Measurements from ENCODE around the gene DAPK3. TPM values are rescaled to one million over a fixed set of nuclear protein-coding genes. Genes with fewer than 3 reads are reported as not detected.
"Not testable (repeated sequence)": the region's sequence is repeated elsewhere in the genome, so short reads cannot be mapped to it uniquely, and the experiment has no call there.

The DAPK3 gene
- total RNA-seq, 1 donor from 2014 or later = 180 TPM

DNA sequence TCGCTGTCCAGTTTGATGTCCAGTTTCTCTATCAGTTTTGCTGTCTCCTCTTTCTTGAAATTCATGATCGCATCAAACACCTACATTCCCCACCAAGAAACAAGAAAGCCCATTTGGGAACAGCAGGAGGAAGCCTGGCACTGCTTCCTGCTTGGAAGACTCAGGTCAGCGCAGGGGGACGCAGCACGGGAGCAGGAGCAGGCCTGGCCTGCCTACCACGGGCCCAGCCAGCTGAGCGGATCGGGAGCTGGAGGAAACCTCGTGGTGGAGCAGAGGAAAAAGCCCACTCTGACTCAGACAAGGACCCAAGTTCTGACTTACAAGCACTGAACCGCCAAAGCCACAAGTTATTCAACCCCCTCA lies 10.5 kb upstream of the DAPK3 start:
- no peak for DNase-seq (ENCODE audit: low spot score)
- intact Hi-C loops (cut with DNase I) = no loop called here

DNA sequence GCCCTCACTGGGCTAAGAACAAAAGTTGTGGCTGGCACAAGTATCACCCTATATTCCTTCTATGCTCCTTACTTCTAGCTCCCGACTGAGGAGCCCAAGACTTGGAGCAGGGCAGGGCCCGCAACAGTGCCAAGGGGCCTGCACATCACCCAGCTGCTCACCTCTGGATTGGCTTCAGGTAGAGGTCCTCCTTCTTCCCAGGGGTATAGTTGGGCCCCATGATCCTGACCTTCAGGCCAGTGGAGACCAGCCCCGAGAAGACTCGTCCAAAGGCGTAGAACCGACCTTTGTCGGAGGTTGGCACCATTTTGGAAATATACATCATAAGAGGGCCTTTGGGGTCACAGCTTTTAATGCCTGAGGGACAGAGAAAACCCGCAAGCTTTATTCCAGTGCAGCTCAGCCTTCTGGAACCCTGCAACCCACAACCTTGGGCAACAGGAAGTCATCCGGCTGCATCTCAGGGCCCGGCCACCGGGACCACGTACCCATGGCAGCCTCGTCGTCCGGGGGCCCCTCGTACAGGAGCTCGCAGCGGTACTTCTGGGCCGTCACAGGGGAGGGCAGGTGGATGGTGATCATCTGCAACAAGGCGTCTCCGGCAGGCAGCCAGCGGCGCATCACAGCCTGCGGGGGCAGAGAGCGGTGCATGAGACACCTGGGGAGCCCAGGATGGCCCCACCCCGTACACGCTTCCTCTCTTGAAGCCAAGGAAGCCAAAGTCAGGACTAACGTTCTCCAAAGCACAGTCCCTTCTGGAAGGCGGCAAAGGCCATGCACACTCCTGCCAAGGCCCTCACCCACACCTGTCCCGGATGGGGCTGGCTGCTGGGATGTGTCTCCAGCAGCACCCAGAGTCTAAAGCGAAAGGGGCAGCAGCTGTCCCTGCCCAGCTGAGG lies 9.7 kb upstream of the DAPK3 start:
- intact Hi-C loops (cut with DNase I) = no loop called here
- DNase-seq (ENCODE audit: low spot score) = no peak

DNA sequence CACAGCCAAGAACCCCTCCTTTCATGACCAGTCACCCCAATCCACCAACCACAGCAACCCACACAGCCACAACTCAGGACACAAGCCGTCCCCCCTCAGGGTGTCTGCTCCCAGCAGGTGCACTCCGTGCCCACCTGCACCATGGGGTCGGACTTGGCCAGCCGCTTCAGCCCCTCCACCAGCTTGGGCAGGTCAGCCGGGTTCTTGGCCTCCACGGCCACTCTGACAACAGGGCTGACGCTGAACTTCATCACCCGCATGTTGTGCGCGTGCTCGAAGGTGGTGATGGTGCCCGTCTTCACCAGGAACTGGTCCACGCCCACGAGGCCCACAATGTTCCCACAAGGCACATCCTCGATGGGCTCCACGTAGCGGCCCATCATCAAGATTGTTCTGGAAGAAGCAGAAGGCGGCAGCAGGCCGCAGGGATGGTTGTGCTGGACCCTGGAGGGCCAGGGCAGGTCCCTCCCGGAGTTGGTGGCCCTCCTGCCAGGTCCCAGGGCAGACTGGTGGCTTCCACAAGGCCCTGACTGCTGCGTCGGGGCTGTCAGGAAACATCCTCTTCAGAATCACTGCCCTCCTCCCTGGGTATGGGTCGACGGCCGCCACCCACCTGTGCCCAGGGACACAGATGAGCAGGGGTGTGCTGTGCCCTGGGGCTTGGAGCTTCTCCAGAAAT lies 8.9 kb upstream of the DAPK3 start:
- intact Hi-C loops (cut with DNase I) = no loop called here
- DNase-seq (ENCODE audit: low spot score) = no peak

DNA sequence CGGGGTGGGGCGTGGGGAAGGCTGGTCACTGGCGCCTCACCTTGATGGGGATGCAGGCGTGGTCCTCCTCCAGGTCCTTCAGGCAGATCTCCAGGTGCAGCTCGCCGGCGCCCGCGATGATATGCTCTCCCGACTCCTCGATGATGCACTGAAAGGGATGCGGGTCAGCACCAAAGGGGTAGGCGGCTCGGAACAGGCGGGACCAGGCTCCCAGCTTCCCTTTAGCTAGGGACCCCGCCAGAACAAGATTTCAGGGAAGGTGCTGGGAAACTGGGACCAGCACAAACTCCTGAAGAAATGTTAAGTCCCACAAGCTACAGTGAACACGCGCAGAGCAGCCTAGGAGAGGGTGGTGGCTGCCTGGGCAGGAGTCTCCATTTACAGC lies 8.4 kb upstream of the DAPK3 start:
- no peak for DNase-seq (ENCODE audit: low spot score)

DNA sequence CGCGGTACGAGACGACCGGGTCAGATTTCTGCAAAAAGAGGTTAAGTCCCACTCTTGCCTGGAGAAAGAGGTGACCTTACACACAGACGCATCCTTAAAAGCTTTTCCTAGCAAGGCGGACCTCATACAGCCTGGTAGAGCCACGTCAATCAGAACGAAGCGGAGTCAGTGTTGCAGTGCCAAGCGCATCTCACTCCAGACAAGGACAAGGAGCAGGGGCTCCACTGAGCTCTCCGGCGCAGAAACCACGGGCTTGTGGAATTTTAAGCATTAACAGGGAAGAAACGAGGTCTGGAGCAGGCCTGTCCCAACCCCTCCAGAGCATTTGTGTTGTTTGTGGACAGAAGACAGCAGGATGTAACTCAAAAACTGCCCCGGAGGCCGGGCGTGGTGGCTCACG lies 7.2 kb upstream of the DAPK3 start:
- intact Hi-C loops (cut with DNase I) = no loop called here
- DNase-seq (ENCODE audit: low spot score) = no peak

More for the DNA sequence above, 8.4 kb upstream of the DAPK3 start:
- intact Hi-C loops (cut with DNase I) = no loop called here

DNA sequence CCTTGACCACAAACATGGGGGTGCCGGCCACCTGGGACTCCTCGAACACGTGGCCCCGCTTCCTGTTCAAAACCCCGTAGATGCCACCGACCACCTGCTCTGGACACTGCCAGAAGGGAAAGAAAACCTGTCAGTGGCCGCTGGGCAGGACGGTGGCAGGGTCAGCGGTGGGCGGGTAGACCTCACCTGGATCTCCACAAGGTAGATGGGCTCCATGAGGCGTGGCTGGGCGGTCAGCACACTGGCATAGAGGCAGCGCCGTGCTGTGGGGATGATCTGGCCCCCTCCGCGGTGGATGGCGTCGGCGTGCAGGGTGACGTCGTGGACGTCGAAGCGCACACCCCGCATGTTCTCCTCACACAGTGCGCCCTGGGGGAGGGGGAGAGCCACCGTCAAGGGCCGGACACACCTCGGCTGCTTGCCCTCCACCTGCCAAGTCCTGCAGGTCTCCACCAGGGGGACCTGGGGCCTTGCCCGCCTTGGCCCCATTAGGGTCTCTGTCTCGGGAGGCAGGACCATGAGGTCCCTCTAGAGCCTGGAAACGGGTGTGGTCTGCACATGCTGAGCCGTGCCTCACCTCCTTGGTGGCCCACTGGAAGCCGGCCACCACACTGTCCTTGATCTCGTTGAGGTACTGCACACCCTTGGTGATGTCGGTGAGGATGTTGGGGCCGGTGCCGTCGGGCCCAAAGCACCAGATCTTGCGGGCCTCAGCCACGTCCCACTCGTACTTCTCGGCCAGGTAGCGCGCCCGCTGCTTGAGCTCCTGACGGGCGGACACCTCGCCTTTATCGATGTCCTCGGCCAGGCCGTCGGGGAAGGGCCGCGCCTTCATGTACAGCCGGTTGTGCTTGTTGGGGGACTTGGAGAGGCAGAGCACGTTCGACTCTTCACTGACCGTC lies 6.6 kb upstream of the DAPK3 start:
- intact Hi-C loops (cut with DNase I) = no loop called here
- no peak for DNase-seq (ENCODE audit: low spot score)

DNA sequence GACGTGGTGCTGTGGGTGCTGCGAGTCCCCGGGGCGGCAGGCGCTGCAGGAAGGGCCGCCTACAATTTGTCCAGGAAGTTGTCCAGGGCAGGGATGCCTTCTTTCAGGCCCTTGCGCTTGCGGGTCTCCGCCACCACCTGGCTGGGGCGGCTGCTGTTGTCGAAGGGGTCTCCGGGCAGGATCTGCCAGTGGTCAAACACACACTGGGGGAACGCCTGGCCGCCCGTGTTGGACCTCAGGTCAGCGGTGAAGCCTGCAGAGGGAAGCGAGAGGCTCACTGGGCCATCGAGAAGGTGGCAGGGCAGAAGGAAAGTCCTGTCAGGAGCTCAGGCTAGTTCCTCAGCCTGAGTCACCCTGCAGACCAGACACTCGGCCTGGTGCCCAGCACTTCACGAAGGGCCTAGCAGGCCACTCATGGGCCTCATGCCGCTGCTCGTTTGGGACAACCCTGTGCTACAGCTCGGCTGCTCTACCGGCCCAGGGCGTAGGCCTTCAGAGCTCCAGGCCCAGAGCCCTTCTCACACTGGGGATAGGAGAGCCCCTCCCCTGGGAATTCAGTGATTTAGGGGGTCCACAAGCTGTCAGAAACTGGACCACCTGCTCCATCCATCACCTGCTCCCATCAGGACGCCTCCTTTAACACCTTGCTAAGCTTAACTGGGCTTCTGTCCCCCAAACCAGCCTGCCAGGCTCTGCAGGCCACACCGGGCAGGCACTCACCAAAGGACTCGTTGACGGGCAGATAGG lies 5.8 kb upstream of the DAPK3 start:
- no peak for DNase-seq (ENCODE audit: low spot score)
- intact Hi-C loops (cut with DNase I) = no loop called here

DNA sequence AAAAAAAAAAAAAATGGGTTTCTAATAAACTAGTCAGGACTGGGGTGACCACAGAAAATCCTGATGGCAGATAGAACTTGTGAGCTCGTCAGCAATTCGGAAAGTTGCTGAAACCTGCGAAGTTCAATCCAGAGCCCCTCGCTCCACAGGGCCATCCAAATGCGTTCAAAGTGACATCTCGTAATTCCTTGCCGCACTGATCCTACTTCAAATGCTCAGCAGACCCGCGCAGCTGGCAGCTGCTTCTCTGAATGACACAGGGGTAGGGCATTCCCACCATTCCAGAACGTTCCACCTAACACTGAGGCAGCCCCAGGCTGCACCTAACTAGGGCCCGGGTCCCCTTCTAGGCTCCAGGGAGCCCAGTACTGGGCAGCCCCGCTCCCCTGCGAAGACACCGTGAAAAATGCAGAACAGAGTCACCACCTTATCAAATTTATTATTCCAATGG lies 4.8 kb upstream of the DAPK3 start:
- DNase-seq (ENCODE audit: low spot score) = no peak
- intact Hi-C loops (cut with DNase I) = no loop called here

DNA sequence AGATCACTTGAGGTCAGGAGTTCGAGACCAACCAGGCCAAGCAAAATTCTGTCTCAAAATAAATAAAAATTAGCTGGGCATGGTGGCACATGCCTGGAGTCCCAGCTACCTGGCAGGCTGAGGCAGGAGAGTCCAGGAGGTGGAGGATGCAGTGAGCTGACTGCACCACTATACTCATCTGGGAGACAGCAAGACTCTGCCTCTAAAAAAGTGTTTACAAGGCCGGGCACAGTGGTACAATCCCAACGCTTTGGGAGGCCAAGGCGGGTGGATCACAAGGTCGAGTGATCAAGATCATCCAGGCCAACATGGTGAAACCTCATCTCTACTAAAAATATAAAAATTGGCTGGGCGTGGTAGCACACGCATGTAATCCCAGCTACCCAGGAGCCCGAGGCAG lies 4.2 kb upstream of the DAPK3 start:
- intact Hi-C loops (cut with DNase I) = no loop called here
- no peak for DNase-seq (ENCODE audit: low spot score)

DNA sequence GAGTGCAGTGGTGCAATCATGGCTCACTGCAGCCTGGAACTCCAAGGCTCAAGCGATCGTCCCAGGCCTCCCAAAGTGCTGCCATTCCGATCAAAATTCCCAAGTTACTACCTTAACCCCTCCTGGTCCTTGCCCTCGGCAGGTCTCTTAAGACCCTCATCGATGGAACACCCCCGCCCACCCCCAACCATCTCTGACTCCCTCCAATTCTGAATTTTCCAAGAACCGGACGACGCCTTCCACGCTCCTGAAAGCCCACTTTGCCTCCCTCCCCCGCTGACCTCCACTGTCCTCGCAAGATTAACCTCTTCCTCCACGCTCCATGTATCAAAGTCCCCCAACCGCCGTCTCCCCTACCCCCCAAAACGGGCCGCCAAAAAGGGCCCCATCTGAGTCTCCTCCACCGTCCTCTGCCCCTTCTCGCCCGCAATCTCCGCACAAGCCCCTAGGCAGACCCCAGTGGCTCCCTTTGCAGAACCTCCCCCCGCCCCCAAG lies 539 bp downstream of the DAPK3 start:
- DNase-seq (ENCODE audit: low spot score) = no peak
- intact Hi-C loops (cut with DNase I) = loop anchor here (2.0 kb wide), 1 partner anchor 14 kb away; the partner anchor contains the start of gene EEF2

DNA sequence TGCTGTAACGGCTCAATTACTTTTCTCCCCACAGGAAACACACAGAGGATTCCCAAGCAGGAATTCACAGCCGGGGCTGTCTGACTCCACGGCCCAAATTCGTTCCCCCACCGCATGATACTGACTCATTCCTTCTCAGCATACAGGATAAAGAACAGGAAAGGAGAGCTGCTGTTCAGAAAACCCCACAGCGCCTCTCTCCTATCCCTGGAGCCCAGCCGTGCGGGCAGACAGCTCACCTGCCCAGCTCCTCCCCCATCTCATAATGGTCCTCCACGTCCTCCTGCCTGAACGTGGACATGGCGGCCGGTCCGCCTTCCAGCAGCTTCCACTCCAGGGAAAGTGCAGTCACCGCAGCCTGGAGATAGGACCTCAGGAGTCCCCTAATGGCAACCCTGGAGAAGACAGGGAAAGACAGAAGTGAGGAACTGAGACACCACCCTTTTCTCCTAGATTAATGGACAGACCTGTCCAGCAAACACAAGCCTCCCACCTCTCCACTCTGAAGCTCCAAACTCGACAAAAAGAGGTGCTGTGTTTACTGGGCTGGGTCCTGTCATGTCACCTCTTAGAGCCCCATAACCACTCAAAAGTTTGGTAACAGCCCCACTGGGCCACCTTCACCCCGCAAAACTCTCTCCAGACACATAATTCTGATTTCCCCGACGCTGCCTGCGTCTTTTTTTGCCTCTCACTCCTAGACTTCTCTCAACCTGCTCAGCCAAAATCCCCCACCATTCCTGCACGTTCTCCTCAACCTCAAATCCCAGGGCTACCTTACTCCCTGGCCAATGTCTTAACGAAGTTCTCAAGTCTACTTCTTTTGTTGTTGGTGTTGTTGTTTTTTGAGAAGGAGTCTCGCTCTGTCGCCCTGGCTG lies 1.2 kb downstream of the DAPK3 start:
- intact Hi-C loops (cut with DNase I) = loop anchor here (2.0 to 5.0 kb wide), 3 partner anchors 15 to 37 kb away; partner anchors contain the start of genes EEF2 and NMRK2
- no peak for DNase-seq (ENCODE audit: low spot score)

DNA sequence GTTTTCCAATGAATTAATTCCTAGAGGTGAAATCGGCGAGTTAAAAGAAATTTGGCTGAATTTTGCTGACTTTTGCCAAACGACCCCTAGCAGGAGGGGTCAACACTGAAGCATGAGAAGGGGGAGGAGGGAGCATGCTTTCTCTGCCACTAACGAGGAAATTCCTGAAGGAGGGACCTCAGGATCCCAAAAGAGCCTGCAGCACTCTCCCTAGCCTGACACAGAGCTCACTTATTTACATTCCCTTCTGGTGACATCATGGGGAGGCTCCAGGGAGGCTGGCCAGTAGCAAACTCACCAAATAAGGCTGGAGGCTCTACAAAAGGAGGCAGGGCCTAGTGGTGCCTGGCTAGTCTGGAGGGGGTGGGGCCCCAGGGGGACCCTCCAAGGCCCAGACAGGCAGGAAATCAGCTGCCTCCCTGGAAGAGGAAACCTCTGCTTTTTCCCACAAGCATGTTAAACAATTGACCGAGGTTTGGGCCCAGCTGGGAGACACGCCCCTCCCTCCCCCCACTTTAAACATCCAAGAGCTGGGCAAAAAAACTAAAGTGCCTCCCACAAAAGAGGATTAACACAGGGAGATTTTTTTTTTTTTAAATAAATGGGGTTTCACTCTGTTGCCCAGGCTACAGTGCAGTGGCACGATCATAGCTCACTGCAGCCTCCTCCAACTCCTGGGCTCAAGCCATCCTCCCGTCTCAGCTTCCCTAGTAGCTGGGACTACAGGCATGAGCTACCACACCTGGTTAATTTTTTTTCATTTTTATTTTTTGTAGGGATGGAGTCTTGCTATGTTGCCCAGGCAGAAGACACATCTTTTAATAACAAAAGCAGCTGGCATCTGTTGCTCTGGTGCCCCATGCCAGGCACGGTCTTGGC lies 2.1 kb downstream of the DAPK3 start:
- intact Hi-C loops (cut with DNase I) = loop anchor here (2.0 to 5.0 kb wide), 2 partner anchors 18 to 36 kb away; partner anchors contain the start of gene NMRK2
- peak; percentile 93 for DNase-seq (ENCODE audit: low spot score)

DNA sequence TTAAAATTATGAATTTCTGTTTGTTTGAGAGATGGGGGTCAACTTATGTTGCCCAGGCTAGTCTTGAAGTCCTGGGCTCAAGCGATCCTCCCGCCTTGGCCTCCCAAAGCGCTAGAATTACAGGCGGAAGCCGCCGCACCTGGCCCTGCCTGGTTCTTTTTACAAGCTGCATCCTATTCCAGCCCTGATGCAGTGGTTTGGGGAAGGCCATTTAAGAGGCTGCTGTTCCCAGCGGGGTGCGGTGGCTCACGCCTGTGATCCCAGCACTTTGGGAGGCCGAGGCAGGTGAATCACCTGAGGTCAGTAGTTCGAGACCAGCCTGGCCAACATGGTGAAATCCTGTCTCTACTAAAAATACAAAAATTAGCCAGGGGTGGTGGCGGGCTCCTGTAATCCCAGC lies 2.9 kb downstream of the DAPK3 start:
- intact Hi-C loops (cut with DNase I) = loop anchor here (2.0 to 5.0 kb wide), 2 partner anchors 17 to 36 kb away; partner anchors contain the start of gene NMRK2
- DNase-seq (ENCODE audit: low spot score) = not testable (repeated sequence)

DNA sequence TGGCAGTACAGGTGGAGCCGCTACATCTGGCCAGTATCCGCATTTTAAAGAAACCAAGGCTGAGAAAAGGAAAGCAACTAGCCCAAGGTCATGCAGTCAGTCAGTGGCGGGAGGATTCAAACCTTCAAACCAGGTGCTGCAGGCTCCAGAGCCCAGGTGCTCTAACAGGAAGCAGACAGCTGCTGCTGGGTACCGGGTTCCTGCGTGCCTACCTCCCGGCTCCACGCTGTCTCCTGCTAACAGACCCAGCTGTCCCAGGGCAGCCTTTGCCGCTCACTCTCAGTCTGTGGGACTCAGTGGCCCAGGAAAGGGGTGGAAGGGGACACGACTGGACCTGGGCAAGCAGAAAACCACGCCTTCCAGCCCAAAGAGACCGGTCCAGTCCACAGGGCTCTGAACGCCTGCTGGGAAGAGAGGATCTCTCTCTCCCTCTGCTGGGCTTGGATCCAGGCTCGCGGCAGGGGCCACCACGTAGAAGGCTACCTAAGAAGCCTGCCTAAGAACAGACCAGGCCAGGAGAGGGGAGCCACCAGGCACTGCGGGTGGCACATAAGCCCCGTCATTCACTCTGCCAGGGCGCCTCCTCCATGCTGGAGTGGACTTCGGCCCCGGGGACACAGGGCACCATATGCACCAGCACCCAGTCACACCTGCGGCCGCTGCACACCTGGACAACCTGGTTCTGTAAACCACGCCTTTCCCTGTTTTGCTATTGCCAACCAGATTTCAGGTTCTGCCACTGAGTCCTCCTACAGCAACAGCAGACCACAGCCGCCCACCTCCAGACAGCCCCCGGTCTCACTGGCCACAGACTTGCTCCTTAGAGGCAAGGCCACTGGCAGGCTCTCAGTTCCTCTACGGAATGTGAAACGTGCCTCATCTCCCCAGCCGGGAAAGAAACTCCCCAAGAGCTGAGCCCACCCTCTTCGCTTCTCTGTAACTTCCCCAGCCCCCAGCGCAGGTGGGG lies 4.6 kb downstream of the DAPK3 start:
- no peak for DNase-seq (ENCODE audit: low spot score)
- intact Hi-C loops (cut with DNase I) = loop anchor here (5.0 kb wide), 1 partner anchor 34 kb away; the partner anchor contains the start of gene NMRK2

DNA sequence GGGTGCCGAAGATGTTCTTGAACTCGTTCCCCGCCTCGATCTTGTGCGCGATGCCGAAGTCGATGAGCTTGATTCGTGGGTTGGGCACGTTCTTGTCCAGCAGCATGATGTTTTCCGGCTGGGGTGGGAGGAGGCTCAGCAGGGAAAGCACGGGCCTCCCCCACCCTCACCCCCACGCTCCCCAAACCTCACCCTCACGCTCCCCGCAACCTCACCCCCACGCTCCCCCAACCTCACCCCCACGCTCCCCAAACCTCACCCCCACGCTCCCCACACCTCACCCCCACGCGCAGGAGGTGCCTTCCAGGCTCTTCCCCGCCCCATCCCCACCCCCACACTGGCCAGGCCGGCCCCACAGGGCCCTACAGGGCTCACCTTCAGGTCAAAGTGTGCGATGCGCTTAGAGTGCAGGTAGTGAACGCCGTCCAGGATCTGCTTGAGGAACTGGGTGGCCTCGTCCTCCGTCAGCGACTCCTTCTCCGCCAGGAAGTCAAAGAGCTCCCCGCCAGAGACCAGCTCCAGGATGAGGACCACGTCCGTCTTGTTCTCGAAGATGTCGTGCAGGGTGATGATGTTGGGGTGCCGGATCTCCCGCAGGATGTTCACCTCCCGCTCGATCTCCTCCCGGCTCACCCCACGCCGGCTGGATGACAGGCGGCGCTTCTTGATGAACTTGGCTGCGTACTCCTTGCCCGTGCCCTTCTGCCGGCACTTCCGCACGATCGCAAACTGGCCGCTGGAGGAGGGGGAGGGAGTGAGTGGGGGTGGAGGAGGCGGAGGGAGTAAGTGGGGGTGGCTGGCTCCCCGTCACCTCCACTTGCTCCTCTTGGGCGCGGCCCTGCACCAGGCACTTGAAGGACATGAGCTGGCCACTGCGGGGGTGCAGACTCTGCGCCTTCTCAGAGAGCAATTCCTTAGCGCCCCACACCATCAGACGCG lies 6.4 kb downstream of the DAPK3 start:
- intact Hi-C loops (cut with DNase I) = loop anchor here (5.0 kb wide), 1 partner anchor 32 kb away; the partner anchor contains the start of gene NMRK2
- DNase-seq (ENCODE audit: low spot score) = no peak
